RWPE2 (cell line): Measurements from ENCODE around the gene TRIM2.

Experiments used
- ATAC-seq: fragments of 200-7000 bp; cut with Tn5 transposase; 3 replicates; pipeline ENCODE4 v1.9.1; 2021; ENCODE audit warnings: low read depth
- DNase-seq: peaks from one replicate; pipeline ENCODE4 v3.0.0-alpha.2; 2020; ENCODE audit warnings: low spot score
- H3K27ac ChIP-seq: fragments of 450-650 bp; 2 replicates; pipeline ENCODE4 v1.5.1; 2017; ENCODE audit warnings: mild to moderate bottlenecking; ENCODE audit not compliant: poor library complexity, severe bottlenecking
- H3K27me3 ChIP-seq: fragments of 250-450 bp; sonication (Bioruptor Pico); 2 replicates; pipeline ENCODE4 v1.5.1; 2021; ENCODE audit warnings: mild to moderate bottlenecking, moderate library complexity; ENCODE audit not compliant: insufficient read depth, poor library complexity, severe bottlenecking
- H3K36me3 ChIP-seq: fragments of 250-450 bp; sonication (Bioruptor Pico); 2 replicates; pipeline ENCODE4 v1.5.1; 2020; ENCODE audit warnings: low read depth, mild to moderate bottlenecking, moderate library complexity
- H3K4me1 ChIP-seq: fragments of 250-450 bp; sonication (Bioruptor Pico); 2 replicates; pipeline ENCODE4 v1.5.1; 2021; ENCODE audit warnings: mild to moderate bottlenecking, moderate library complexity; ENCODE audit not compliant: insufficient read depth, poor library complexity, severe bottlenecking
- H3K4me3 ChIP-seq: fragments of 250-450 bp; sonication (Bioruptor Pico); 2 replicates; pipeline ENCODE4 v1.5.1; 2021; ENCODE audit warnings: mild to moderate bottlenecking, moderate library complexity; ENCODE audit not compliant: severe bottlenecking
- H3K9me3 ChIP-seq: fragments of 250-450 bp; sonication (Bioruptor Pico); 2 replicates; pipeline ENCODE4 v1.5.1; 2021; ENCODE audit warnings: mild to moderate bottlenecking, moderate library complexity; ENCODE audit not compliant: severe bottlenecking
- CTCF ChIP-seq: fragments of 450-650 bp; IDR thresholded peaks from one replicate; pipeline ENCODE4 v1.5.1; 2017; ENCODE audit warnings: mild to moderate bottlenecking, moderate library complexity; ENCODE audit not compliant: poor library complexity, severe bottlenecking

The TRIM2 gene

GRCh38 chr4:153223930-153224329, 19.7 kb downstream of the TRIM2 start:
- DNase-seq (no peak), ATAC-seq (peak; percentile 55)
- Histone ChIP-seq H3K9me3 (no peaks in the 10 kb centered on the region), H3K27ac (peak overlapping the region; percentile 80), H3K36me3 (no peaks in the 10 kb centered on the region), H3K4me3 (peak overlapping the region; percentile 39), H3K27me3 (no peaks in the 10 kb centered on the region), H3K4me1 (peaks cover 8% of the 10 kb centered on the region)
- TF ChIP-seq CTCF, result no peak

- H3K4me1 ChIP-seq, result peaks cover 8% of the 10 kb centered on the region
- no peak for TF ChIP-seq CTCF
- H3K27ac ChIP-seq, result peak overlapping the region; percentile 80
- no peaks in the 10 kb centered on the region for H3K36me3 ChIP-seq
- no peaks in the 10 kb centered on the region for H3K27me3 ChIP-seq
- DNase-seq (no peak), ATAC-seq (no peak)
- H3K4me3 ChIP-seq, result no peak overlapping the region
- H3K9me3 ChIP-seq, result no peaks in the 10 kb centered on the region
Measured at GRCh38 chr4:153224474-153224873, 20.2 kb downstream of the TRIM2 start.

- Histone ChIP-seq H3K36me3 (no peaks in the 10 kb centered on the region), H3K27ac (no peak overlapping the region), H3K9me3 (no peaks in the 10 kb centered on the region), H3K4me1 (peaks cover 10% of the 10 kb centered on the region), H3K27me3 (no peaks in the 10 kb centered on the region), H3K4me3 (no peak overlapping the region)
- no peak for DNase-seq
- TF ChIP-seq CTCF, result no peak
- no peak for ATAC-seq
Measured at GRCh38 chr4:153227469-153228075, 23.3 kb downstream of the TRIM2 start.

- Histone ChIP-seq H3K4me3 (no peak overlapping the region), H3K9me3 (no peaks in the 10 kb centered on the region), H3K27me3 (no peaks in the 10 kb centered on the region), H3K36me3 (no peaks in the 10 kb centered on the region), H3K27ac (no peak overlapping the region), H3K4me1 (peaks cover 21% of the 10 kb centered on the region)
- DNase-seq (no peak), ATAC-seq (no peak)
- TF ChIP-seq CTCF, result no peak
Measured at GRCh38 chr4:153228512-153229140, 24.4 kb downstream of the TRIM2 start.

GRCh38 chr4:153229545-153229944, 25.3 kb downstream of the TRIM2 start:
- TF ChIP-seq CTCF, result no peak
- DNase-seq, result no peak
- no peak overlapping the region for H3K4me3 ChIP-seq
- H3K36me3 ChIP-seq, result no peaks in the 10 kb centered on the region
- H3K27ac ChIP-seq, result no peak overlapping the region
- peaks cover 21% of the 10 kb centered on the region for H3K4me1 ChIP-seq
- H3K27me3 ChIP-seq, result no peaks in the 10 kb centered on the region
- H3K9me3 ChIP-seq, result no peaks in the 10 kb centered on the region
- ATAC-seq, result no peak
